AG04450 (cell line): ENCODE measurements around the gene RIPK3. TPM values are rescaled to one million over a fixed set of nuclear protein-coding genes. Genes with fewer than 3 reads are reported as not detected.
A peak's percentile ranks its signal among the peaks of the same experiment; 100 is the strongest.
"Not testable (repeated sequence)": the region's sequence is repeated elsewhere in the genome, so short reads cannot be mapped to it uniquely, and the experiment has no call there.

Experiments used
- CTCF ChIA-PET: fragments of 300-600, 350-600 bp; formaldehyde crosslinking; extraction: SDS; loops from one replicate; lab custom pipeline; 2022; ENCODE audit warnings: antibody characterized with exemption, inconsistent platforms; lab: Charles Lee
- POLR2A ChIA-PET: fragments of 350-600 bp; formaldehyde crosslinking; extraction: SDS; loops from one replicate; lab custom pipeline; 2021; ENCODE audit warnings: antibody characterized with exemption, inconsistent platforms; lab: Yijun Ruan, JAX
- DNase-seq: peaks from one replicate; pipeline ENCODE4 v3.0.0-alpha.2; 2011; ENCODE audit warnings: low read depth, low spot score
- H3K27ac ChIP-seq: one replicate; pipeline ENCODE4 v1.5.1; 2012; ENCODE audit warnings: low read depth, low read length, control low read depth
- H3K27me3 ChIP-seq: one replicate; pipeline ENCODE4 v1.6.0; 2012; ENCODE audit warnings: low read length; ENCODE audit not compliant: control insufficient read depth, insufficient read depth
- H3K4me3 ChIP-seq: 2 replicates; pipeline ENCODE4 v1.5.1; 2011; ENCODE audit warnings: mild to moderate bottlenecking, low read depth, low read length, control low read depth
- H3K9me3 ChIP-seq: 2 replicates; pipeline ENCODE4 v1.5.1; 2012; ENCODE audit warnings: low read length; ENCODE audit not compliant: control insufficient read depth, insufficient read depth
- polyA plus RNA-seq: library from polyadenylated mRNA; depleted of rRNA; stranded (reverse); fragments of >200 nt; gene quantifications from 2 replicates; pipeline ENCODE4 v1.2.3, GENCODE V29; 2011
- TF ChIP-seq, protein P1 (sequence below): IDR thresholded peaks from 2 replicates; pipeline ENCODE4 v1.5.1; 2011; ENCODE audit warnings: low read depth, low read length, control low read depth, inconsistent platforms

Gene RIPK3
- polyA plus RNA-seq, 1 experiment: not detected

GRCh38 chr14:24356208-24356607, 16.4 kb upstream of the RIPK3 start:
- H3K27me3 ChIP-seq: peaks cover 8% of the 10 kb centered on the region
- TF ChIP-seq, protein P1, sequence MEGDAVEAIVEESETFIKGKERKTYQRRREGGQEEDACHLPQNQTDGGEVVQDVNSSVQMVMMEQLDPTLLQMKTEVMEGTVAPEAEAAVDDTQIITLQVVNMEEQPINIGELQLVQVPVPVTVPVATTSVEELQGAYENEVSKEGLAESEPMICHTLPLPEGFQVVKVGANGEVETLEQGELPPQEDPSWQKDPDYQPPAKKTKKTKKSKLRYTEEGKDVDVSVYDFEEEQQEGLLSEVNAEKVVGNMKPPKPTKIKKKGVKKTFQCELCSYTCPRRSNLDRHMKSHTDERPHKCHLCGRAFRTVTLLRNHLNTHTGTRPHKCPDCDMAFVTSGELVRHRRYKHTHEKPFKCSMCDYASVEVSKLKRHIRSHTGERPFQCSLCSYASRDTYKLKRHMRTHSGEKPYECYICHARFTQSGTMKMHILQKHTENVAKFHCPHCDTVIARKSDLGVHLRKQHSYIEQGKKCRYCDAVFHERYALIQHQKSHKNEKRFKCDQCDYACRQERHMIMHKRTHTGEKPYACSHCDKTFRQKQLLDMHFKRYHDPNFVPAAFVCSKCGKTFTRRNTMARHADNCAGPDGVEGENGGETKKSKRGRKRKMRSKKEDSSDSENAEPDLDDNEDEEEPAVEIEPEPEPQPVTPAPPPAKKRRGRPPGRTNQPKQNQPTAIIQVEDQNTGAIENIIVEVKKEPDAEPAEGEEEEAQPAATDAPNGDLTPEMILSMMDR: no peak
- ChIA-PET POLR2A (interaction anchor here (0.6 kb wide), 1 partner anchor 76 kb away, joined by 7 read pairs; no protein-coding TSS in a partner anchor), CTCF (interaction anchor here (0.7 to 1.8 kb wide), 3 partner anchors 9 to 24 kb away, joined by 3 to 11 read pairs (median 5); no protein-coding TSS in a partner anchor)
- H3K4me3 ChIP-seq: no peak overlapping the region
- no peak overlapping the region for H3K27ac ChIP-seq
- H3K9me3 ChIP-seq: peaks cover 3% of the 10 kb centered on the region; the same call in 1 of the 2 replicates
- DNase-seq: no peak

GRCh38 chr14:24355009-24355408, 15.2 kb upstream of the RIPK3 start:
- Histone ChIP-seq H3K9me3 (peaks cover 3% of the 10 kb centered on the region; the same call in 1 of the 2 replicates), H3K4me3 (no peak overlapping the region), H3K27me3 (peaks cover 12% of the 10 kb centered on the region), H3K27ac (no peak overlapping the region)
- ChIA-PET POLR2A (interaction anchor here (0.6 to 0.7 kb wide), 2 partner anchors 23 to 26 kb away, joined by 3 to 4 read pairs; no protein-coding TSS in a partner anchor), CTCF (interaction anchor here (1.0 to 1.8 kb wide), 3 partner anchors 10 to 21 kb away, joined by 3 to 11 read pairs (median 5); no protein-coding TSS in a partner anchor)
- DNase-seq: no peak
- TF ChIP-seq, protein P1: no peak

- DNase-seq, H3K4me3 ChIP-seq, H3K9me3 ChIP-seq: not testable (repeated sequence)
- POLR2A ChIA-PET: interaction anchor here (0.6 to 0.7 kb wide), 2 partner anchors 23 to 25 kb away, joined by 3 to 4 read pairs; no protein-coding TSS in a partner anchor
- Histone ChIP-seq H3K27me3 (peaks cover 14% of the 10 kb centered on the region), H3K27ac (peak overlapping the region; percentile 42)
- CTCF ChIA-PET: interaction anchor here (1.0 to 4.5 kb wide), 3 partner anchors 11 to 77 kb away, joined by 3 to 35 read pairs (median 8); partner anchors contain the start of gene ADCY4
These were observed 14.7 kb upstream of the RIPK3 start for GRCh38 chr14:24354482-24354825.

GRCh38 chr14:24353559-24354481, 14.0 kb upstream of the RIPK3 start:
- no peak overlapping the region for H3K4me3 ChIP-seq
- peaks cover 16% of the 10 kb centered on the region for H3K27me3 ChIP-seq
- TF ChIP-seq, protein P1: no peak
- no peak overlapping the region for H3K27ac ChIP-seq
- no peak for DNase-seq
- ChIA-PET POLR2A (no interaction called here), CTCF (interaction anchor here (1.0 to 4.5 kb wide), 3 partner anchors 12 to 78 kb away, joined by 3 to 35 read pairs (median 8); partner anchors contain the start of gene ADCY4)
- H3K9me3 ChIP-seq: peaks cover 3% of the 10 kb centered on the region; the same call in 1 of the 2 replicates

- Histone ChIP-seq H3K27me3 (peaks cover 32% of the 10 kb centered on the region), H3K9me3 (peaks cover 3% of the 10 kb centered on the region; the same call in 1 of the 2 replicates), H3K4me3 (no peak overlapping the region), H3K27ac (no peak overlapping the region)
- ChIA-PET CTCF (interaction anchor here (0.7 to 4.5 kb wide), 7 partner anchors 11 to 91 kb away, joined by 3 to 35 read pairs (median 7); partner anchors contain the start of genes ADCY4, CIDEB, RIPK3 and SDR39U1), POLR2A (no interaction called here)
- TF ChIP-seq, protein P1: no peak; the same call in 1 of the 2 replicates
- no peak for DNase-seq
These were observed 11.7 kb upstream of the RIPK3 start for GRCh38 chr14:24351517-24351916.
